H1 (cell line): ENCODE data around the gene APH1A.

ENCODE experiments used
- BACH1 ChIP-seq: IDR thresholded peaks from 2 replicates; pipeline ENCODE4 v1.6.1; 2012; ENCODE audit warnings: low read length, improper control_type of control experiment
- CTCF ChIP-seq, 3 experiments: IDR thresholded peaks; 1 replicate in 2 of 3; 2 replicates in 1 of 3; pipeline versions ENCODE4 v1.5.1 to v1.6.1; 2011; ENCODE audit warnings: low read length in 3 of 3, mild to moderate bottlenecking in 3 of 3, inconsistent platforms in 2 of 3, low read depth in 1 of 3, moderate library complexity in 1 of 3; ENCODE audit not compliant: insufficient read depth in 1 of 3; ENCODE audit errors: control extremely low read depth in 1 of 3
- POLR2AphosphoS5 ChIP-seq: IDR thresholded peaks from 2 replicates; pipeline ENCODE4 v1.6.1; 2011; ENCODE audit warnings: low read depth, low read length
- TAF1 ChIP-seq: IDR thresholded peaks from 2 replicates; pipeline ENCODE4 v1.6.1; 2011; ENCODE audit warnings: mild to moderate bottlenecking, low read depth, low read length
- USF2 ChIP-seq: IDR thresholded peaks from 2 replicates; pipeline ENCODE4 v1.6.1; 2011; ENCODE audit warnings: low read length, improper control_type of control experiment

GRCh38 chr1:150256198-150256553 lies 12.6 kb downstream of the APH1A start:
- TF ChIP-seq CTCF (IDR thresholded peaks at IDR 0.05; ENCODE audit: control extremely low read depth in 1 of 3, insufficient read depth in 1 of 3, low read depth in 1 of 3, low read length in 3 of 3) (no peak), TAF1 (no peak; the same call in 1 of the 2 replicates), USF2 (no peak), BACH1 (no peak), POLR2AphosphoS5 (no peak)
